Measurements from ENCODE around the gene RNF4. TPM values are rescaled to one million over a fixed set of nuclear protein-coding genes. Genes with fewer than 3 reads are reported as not detected.
A peak's percentile ranks its signal among the peaks of the same experiment; 100 is the strongest.

Gene RNF4
- total RNA-seq, 6 experiments from 2014 or later = 16.2 to 22.5 (median 18.0) TPM

- DNase-seq (no peak), ATAC-seq (no peak)
- Histone ChIP-seq H3K4me3 (no peak overlapping the region), H3K9me3 (no peaks in the 10 kb centered on the region), H3K27me3 (no peaks in the 10 kb centered on the region), H3K27ac (no peak overlapping the region), H3K4me1 (peaks cover 0 to 57% (median 22%) of the 10 kb centered on the region in 4 donors), H3K36me3 (no peaks in the 10 kb centered on the region)
- intact Hi-C loops (cut with DNase I) = no loop called here
- TF ChIP-seq CTCF (IDR thresholded peaks at IDR 0.05) (no peak), POLR2A (IDR thresholded peaks at IDR 0.05) (no peak)
- WGBS (ENCODE audit: insufficient coverage, low coverage, low lambda C conversion rate, missing lambda C conversion rate) = 38% methylated on average over 1 of the region's 3 CpGs
Measured at GRCh38 chr4:2478229-2478628, 9.3 kb downstream of the RNF4 start.

- no peaks in the 10 kb centered on the region for H3K9me3 ChIP-seq
- intact Hi-C loops (cut with DNase I) = no loop called here
- no peak for TF ChIP-seq CTCF (IDR thresholded peaks at IDR 0.05)
- TF ChIP-seq POLR2A (IDR thresholded peaks at IDR 0.05) = no peak
- no peak overlapping the region for H3K27ac ChIP-seq
- no peaks in the 10 kb centered on the region for H3K36me3 ChIP-seq
- no peaks in the 10 kb centered on the region for H3K27me3 ChIP-seq
- ATAC-seq = peak in 2 of 4 donors; percentile 10 to 33
- no peak overlapping the region for H3K4me3 ChIP-seq
- H3K4me1 ChIP-seq = peaks cover 4 to 66% (median 23%) of the 10 kb centered on the region in 4 donors
- DNase-seq = no peak
- 38% methylated on average over 5 of the region's 5 CpGs for WGBS (ENCODE audit: insufficient coverage, low coverage, low lambda C conversion rate, missing lambda C conversion rate)
Measured at GRCh38 chr4:2480649-2481048, 11.7 kb downstream of the RNF4 start.

- intact Hi-C loops (cut with DNase I) = no loop called here
- Histone ChIP-seq H3K27ac (peak overlapping the region in 2 of 3 donors; percentile 4 to 14), H3K27me3 (no peaks in the 10 kb centered on the region), H3K4me3 (no peak overlapping the region), H3K4me1 (peaks cover 4 to 71% (median 23%) of the 10 kb centered on the region in 4 donors), H3K36me3 (no peaks in the 10 kb centered on the region), H3K9me3 (no peaks in the 10 kb centered on the region)
- WGBS (ENCODE audit: insufficient coverage, low coverage, low lambda C conversion rate, missing lambda C conversion rate) = no CpG with 5 or more reads among the region's 4 CpGs
- TF ChIP-seq CTCF (IDR thresholded peaks at IDR 0.05) = no peak
- no peak for TF ChIP-seq POLR2A (IDR thresholded peaks at IDR 0.05)
- ATAC-seq = peak in 1 of 4 donors; percentile 2
- no peak for DNase-seq
Measured at GRCh38 chr4:2482192-2482591, 13.3 kb downstream of the RNF4 start.

- intact Hi-C loops (cut with DNase I) = no loop called here
Measured at GRCh38 chr4:2482693-2483092, 13.8 kb downstream of the RNF4 start.

More at GRCh38 chr4:2482693-2483092, 13.8 kb downstream of the RNF4 start:
- no peak for DNase-seq
- ATAC-seq = peak; percentile 65 to 69 (median 68)
- H3K4me3 ChIP-seq = no peak overlapping the region
- peak overlapping the region; percentile 5 to 14 (median 12) for H3K27ac ChIP-seq
- peaks cover 4 to 71% (median 23%) of the 10 kb centered on the region in 4 donors for H3K4me1 ChIP-seq
- H3K36me3 ChIP-seq = no peaks in the 10 kb centered on the region
- 22% methylated on average over 3 of the region's 3 CpGs for WGBS (ENCODE audit: insufficient coverage, low coverage, low lambda C conversion rate, missing lambda C conversion rate)
- H3K9me3 ChIP-seq = no peaks in the 10 kb centered on the region
- no peaks in the 10 kb centered on the region for H3K27me3 ChIP-seq
- TF ChIP-seq POLR2A (IDR thresholded peaks at IDR 0.05) (no peak), CTCF (IDR thresholded peaks at IDR 0.05) (no peak)
